22Rv1 (cell line): ENCODE results near the gene HELT.

ENCODE experiments used
- ZFX ChIP-seq: fragments of 450-650 bp; IDR thresholded peaks from 2 replicates; pipeline ENCODE4 v1.6.1; 2017; ENCODE audit warnings: antibody characterized with exemption, borderline replicate concordance
- TF ChIP-seq, protein P1 (sequence below): fragments of 450-650 bp; IDR thresholded peaks from 2 replicates; pipeline ENCODE4 v1.5.1; 2017; ENCODE audit warnings: mild to moderate bottlenecking

DNA sequence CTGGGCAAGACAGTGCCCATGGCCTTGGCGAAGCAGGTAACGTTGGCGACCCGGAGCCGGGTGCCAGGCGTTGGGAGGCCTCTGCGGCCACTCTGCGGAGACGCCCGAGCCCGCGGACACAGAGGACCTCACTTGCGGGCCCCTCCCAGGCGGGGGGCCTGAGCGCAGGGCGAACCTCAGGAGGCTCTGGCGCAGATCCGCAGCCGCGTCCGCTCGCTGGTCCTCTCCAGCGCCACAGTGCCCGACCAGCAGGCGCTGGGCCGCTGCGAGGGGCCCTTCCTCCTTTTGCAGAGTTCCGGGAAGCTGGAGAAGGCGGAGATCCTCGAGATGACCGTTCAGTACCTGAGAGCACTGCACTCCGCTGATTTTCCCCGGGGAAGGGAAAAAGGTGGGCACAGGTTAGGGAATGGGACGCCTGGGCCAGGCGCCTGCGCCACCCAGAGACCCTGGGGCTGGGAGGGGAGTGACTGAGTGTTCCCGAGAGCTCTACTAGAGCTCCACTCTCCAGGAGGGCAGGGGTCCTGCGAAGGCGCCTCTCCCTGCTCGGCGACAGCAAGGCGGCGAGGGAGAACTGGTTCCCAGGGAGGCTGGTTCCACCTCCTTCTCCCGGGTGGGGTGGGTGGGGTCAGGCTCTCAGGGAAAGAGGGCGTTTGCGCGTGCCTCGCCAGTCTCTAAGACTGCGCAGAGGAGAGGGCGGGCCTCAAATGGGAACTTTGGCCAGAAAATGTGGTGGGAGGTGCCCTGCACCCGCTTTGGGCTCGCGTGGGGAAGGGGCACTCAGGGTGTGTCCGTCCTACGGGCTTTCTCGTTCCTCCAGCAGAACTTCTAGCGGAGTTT, 1.4 kb downstream of the HELT start:
- TF ChIP-seq, protein P1, sequence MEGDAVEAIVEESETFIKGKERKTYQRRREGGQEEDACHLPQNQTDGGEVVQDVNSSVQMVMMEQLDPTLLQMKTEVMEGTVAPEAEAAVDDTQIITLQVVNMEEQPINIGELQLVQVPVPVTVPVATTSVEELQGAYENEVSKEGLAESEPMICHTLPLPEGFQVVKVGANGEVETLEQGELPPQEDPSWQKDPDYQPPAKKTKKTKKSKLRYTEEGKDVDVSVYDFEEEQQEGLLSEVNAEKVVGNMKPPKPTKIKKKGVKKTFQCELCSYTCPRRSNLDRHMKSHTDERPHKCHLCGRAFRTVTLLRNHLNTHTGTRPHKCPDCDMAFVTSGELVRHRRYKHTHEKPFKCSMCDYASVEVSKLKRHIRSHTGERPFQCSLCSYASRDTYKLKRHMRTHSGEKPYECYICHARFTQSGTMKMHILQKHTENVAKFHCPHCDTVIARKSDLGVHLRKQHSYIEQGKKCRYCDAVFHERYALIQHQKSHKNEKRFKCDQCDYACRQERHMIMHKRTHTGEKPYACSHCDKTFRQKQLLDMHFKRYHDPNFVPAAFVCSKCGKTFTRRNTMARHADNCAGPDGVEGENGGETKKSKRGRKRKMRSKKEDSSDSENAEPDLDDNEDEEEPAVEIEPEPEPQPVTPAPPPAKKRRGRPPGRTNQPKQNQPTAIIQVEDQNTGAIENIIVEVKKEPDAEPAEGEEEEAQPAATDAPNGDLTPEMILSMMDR, result no peak
- no peak for TF ChIP-seq ZFX
